Stimulated activated CD8-positive, alpha-beta memory T cell treated with anti-CD3 and anti-CD28 coated beads, Interleukin-15, amount 100 ng/mL, for 4 hours (primary cell): ENCODE data around the gene HIVEP2.
A peak's percentile ranks its signal among the peaks of the same experiment; 100 is the strongest.

Source experiments
- DNase-seq, 2 donors: peaks; one replicate each; pipeline ENCODE4 v3.0.0-alpha.2; 2020; ENCODE audit warnings: low read depth in 2 of 2

Gene HIVEP2

GRCh38 chr6:142844065-142844755 is 100.8 kb downstream of the HIVEP2 start:
- no peak for DNase-seq

- DNase-seq, result no peak
Measured at GRCh38 chr6:142843361-142843760, 101.6 kb downstream of the HIVEP2 start.

- DNase-seq, result peak in 1 of 2 donors; percentile 50
Measured at GRCh38 chr6:142842418-142843261, 102.3 kb downstream of the HIVEP2 start.

GRCh38 chr6:142841915-142842314 is 103.1 kb downstream of the HIVEP2 start:
- no peak for DNase-seq

GRCh38 chr6:142839686-142840040 is 105.3 kb downstream of the HIVEP2 start:
- no peak for DNase-seq

- DNase-seq, result no peak
Measured at GRCh38 chr6:142838821-142839685, 105.9 kb downstream of the HIVEP2 start.

GRCh38 chr6:142835787-142836535 is 109.0 kb downstream of the HIVEP2 start:
- DNase-seq, result no peak

GRCh38 chr6:142834853-142835252 is 110.1 kb downstream of the HIVEP2 start:
- DNase-seq, result no peak

GRCh38 chr6:142833798-142834197 is 111.2 kb downstream of the HIVEP2 start:
- no peak for DNase-seq

- DNase-seq, result no peak
Measured at GRCh38 chr6:142833054-142833453, 111.9 kb downstream of the HIVEP2 start.

GRCh38 chr6:142830807-142831206 is 114.2 kb downstream of the HIVEP2 start:
- DNase-seq, result no peak

- no peak for DNase-seq
Measured at GRCh38 chr6:142830116-142830710, 114.8 kb downstream of the HIVEP2 start.

GRCh38 chr6:142829556-142829955 is 115.4 kb downstream of the HIVEP2 start:
- no peak for DNase-seq

- DNase-seq, result no peak
Measured at GRCh38 chr6:142827991-142828390, 117.0 kb downstream of the HIVEP2 start.

GRCh38 chr6:142827369-142827768 is 117.6 kb downstream of the HIVEP2 start:
- DNase-seq, result no peak

- DNase-seq, result no peak
Measured at GRCh38 chr6:142825760-142826159, 119.2 kb downstream of the HIVEP2 start.

- no peak for DNase-seq
Measured at GRCh38 chr6:142824426-142824825, 120.5 kb downstream of the HIVEP2 start.

GRCh38 chr6:142823256-142823902 is 121.6 kb downstream of the HIVEP2 start:
- DNase-seq, result no peak

GRCh38 chr6:142822842-142823241 is 122.1 kb downstream of the HIVEP2 start:
- no peak for DNase-seq

- no peak for DNase-seq
Measured at GRCh38 chr6:142822383-142822782, 122.6 kb downstream of the HIVEP2 start.

- no peak for DNase-seq
Measured at GRCh38 chr6:142821860-142822259, 123.1 kb downstream of the HIVEP2 start.
